ENCODE results near the gene DLGAP4. TPM values are rescaled to one million over a fixed set of nuclear protein-coding genes. Genes with fewer than 3 reads are reported as not detected.

DLGAP4 gene
- total RNA-seq, 4 donors from 2014 or later = 33.5 to 159 (median 56.6) TPM

DNA sequence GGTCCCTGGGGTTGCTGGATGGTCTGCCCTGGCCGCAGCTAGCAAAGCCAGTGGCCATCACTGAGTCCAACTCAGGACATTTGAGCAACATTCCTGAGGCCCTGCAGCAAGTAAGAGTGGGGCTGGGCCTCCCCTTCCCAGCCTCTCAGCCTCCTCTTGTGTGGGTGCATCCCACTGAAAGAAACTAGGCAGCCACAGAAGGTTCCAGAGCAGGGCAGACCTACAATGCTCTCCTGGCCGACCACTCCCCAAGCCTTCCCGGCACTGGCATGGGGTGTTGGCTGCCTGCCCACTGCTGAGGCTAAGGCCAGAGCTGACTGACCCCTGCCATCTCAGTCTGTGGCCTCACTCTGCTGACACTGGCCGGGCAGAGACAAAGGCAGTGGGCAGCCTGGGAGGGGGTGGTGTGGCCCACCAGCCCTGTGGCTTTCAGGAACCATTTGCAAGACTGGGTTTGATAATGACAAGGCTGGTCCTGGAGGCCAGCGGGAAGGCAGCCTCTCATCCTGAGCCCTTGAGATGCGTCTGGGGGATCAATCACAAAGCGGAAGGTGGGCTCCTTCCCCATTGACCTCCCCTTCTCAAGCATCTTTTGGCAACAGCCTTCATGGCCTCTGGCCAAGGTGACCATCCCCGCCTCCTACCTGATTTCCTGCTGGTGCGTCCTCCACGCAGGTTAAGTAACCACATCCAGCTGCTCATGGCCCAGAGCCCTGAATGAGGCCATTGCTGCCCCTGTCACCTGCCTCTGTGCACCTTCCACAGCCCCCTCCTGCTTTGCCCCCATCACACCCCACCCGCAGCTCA lies 9.6 kb downstream of the DLGAP4 start:
- Histone ChIP-seq H3K36me3 (no peaks in the 10 kb centered on the region), H3K9me3 (no peaks in the 10 kb centered on the region), H3K27ac (no peak overlapping the region), H3K4me3 (no peak overlapping the region), H3K27me3 (peaks cover 29% of the 10 kb centered on the region), H3K4me1 (no peaks in the 10 kb centered on the region)
- in situ Hi-C loops (cut with MboI; ENCODE audit: low pct_ligation_motif_present in 1 of 4, low pct_unique_long_range_greater_than_20kb in 1 of 4, low sequenced_read_pairs in 3 of 4) = no loop called here
- DNase-seq = no peak
- no peak for TF ChIP-seq POLR2A (IDR thresholded peaks at IDR 0.05)
- no peak for TF ChIP-seq EP300 (IDR thresholded peaks at IDR 0.05; ENCODE audit: low read depth)
- WGBS, 2 donors (ENCODE audit: low coverage in 1 of 2) = 56% methylated on average over 9 of the region's 11 CpGs; no CpG with 5 or more reads in 1 of the 2 donors
- intact Hi-C loops (cut with DNase I; ENCODE audit: low total_unique reads) = no loop called here

- DNase-seq = no peak
- Histone ChIP-seq H3K27ac (no peak overlapping the region), H3K9me3 (no peaks in the 10 kb centered on the region), H3K27me3 (peaks cover 13% of the 10 kb centered on the region), H3K36me3 (no peaks in the 10 kb centered on the region), H3K4me3 (no peak overlapping the region), H3K4me1 (no peaks in the 10 kb centered on the region)
- in situ Hi-C loops (cut with MboI; ENCODE audit: low pct_ligation_motif_present in 1 of 4, low pct_unique_long_range_greater_than_20kb in 1 of 4, low sequenced_read_pairs in 3 of 4) (no loop called here), intact Hi-C loops (cut with DNase I; ENCODE audit: low total_unique reads) (no loop called here)
- TF ChIP-seq POLR2AphosphoS5 (IDR thresholded peaks at IDR 0.05) (no peak), POLR2A (IDR thresholded peaks at IDR 0.05) (no peak), CTCF (IDR thresholded peaks at IDR 0.05) (no peak), EP300 (IDR thresholded peaks at IDR 0.05; ENCODE audit: low read depth) (no peak)
- WGBS, 2 donors (ENCODE audit: low coverage in 1 of 2) = 78% methylated on average over 3 of the region's 3 CpGs; no CpG with 5 or more reads in 1 of the 2 donors
These were observed 11.5 kb downstream of the DLGAP4 start for GRCh38 chr20:36317675-36318074.

DNA sequence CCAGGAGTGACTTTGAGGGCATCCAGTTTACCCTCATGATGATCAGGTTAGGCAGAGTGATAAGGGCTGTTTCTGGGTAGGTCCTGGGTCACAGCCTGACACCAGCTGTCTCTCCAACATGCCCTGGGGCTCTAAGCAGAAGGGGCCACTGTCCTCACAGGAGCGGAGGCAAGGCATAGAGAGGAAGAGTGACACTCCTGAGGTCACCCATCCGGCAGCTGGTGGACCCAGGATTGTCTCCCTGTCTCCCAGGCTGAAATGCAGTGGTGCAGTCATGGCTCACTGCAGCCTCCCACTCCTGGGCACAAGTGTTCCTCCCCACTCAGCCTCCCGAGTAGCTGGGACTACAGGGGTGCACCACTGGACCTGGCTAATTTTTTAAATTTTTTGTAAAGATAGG lies 12.0 kb downstream of the DLGAP4 start:
- in situ Hi-C loops (cut with MboI; ENCODE audit: low pct_ligation_motif_present in 1 of 4, low pct_unique_long_range_greater_than_20kb in 1 of 4, low sequenced_read_pairs in 3 of 4) = no loop called here
- intact Hi-C loops (cut with DNase I; ENCODE audit: low total_unique reads) = no loop called here
- H3K4me1 ChIP-seq = no peaks in the 10 kb centered on the region
- no peaks in the 10 kb centered on the region for H3K36me3 ChIP-seq
- WGBS, 2 donors (ENCODE audit: low coverage in 1 of 2) = 69% methylated on average over 3 of the region's 3 CpGs; no CpG with 5 or more reads in 1 of the 2 donors
- H3K4me3 ChIP-seq = no peak overlapping the region
- H3K9me3 ChIP-seq = no peaks in the 10 kb centered on the region
- DNase-seq = no peak
- TF ChIP-seq POLR2A (IDR thresholded peaks at IDR 0.05) (no peak), POLR2AphosphoS5 (IDR thresholded peaks at IDR 0.05) (no peak), EP300 (IDR thresholded peaks at IDR 0.05; ENCODE audit: low read depth) (no peak), CTCF (IDR thresholded peaks at IDR 0.05) (no peak)
- H3K27me3 ChIP-seq = peaks cover 8% of the 10 kb centered on the region
- H3K27ac ChIP-seq = no peak overlapping the region

DNA sequence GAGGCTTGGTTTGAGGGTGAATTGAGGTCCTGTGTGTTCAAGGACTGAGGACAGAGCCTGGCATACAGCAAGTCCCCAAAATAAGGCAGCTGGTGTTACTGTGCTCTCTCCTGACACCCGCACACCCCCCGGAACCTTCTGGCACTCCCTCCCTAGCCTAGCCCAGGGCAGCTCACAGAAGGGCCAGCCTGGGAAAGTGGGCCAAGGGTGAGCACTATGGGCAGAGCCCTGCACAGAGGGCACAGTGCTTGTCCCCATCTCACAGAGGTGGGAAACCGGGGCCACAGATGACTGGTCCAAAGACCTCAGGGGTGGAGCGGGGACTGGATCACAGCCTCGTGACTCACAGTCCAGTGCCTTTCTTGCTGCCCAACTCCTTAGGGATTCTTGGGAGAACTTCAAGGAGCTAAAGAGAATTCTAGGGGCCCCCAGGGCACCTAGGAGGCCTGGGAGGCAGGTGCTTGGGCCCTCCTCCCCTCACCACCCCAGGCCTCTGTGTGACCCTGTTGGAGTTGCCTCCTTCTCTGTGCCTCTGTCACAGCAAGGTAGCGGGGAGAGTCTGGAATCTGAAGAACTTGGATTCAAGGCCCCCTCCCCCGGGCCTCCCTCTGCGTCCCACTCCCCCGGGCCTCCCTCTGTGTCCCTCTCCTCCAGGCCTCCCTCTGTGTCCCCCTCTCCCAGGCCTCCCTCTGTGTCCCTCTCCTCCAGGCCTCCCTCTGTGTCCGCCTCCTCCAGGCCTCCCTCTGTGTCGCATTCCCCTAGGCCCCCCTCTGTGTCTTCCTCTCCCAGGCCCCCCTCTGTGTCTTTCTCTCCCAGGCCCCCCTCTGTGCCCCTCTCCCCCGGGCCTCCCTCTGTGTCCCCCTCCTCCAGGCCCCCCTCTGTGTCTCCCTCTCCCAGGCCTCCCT lies 13.5 kb downstream of the DLGAP4 start:
- 40 to 68% methylated on average over 1 to 12 of the region's 12 CpGs for WGBS, 2 donors (ENCODE audit: low coverage in 1 of 2)
- no peaks in the 10 kb centered on the region for H3K9me3 ChIP-seq
- in situ Hi-C loops (cut with MboI; ENCODE audit: low pct_ligation_motif_present in 1 of 4, low pct_unique_long_range_greater_than_20kb in 1 of 4, low sequenced_read_pairs in 3 of 4) (no loop called here), intact Hi-C loops (cut with DNase I; ENCODE audit: low total_unique reads) (no loop called here)
- no peak overlapping the region for H3K4me3 ChIP-seq
- TF ChIP-seq POLR2A (IDR thresholded peaks at IDR 0.05) = no peak
- no peak for TF ChIP-seq CTCF (IDR thresholded peaks at IDR 0.05)
- no peak for TF ChIP-seq POLR2AphosphoS5 (IDR thresholded peaks at IDR 0.05)
- H3K27ac ChIP-seq = no peak overlapping the region
- H3K36me3 ChIP-seq = no peaks in the 10 kb centered on the region
- no peak for DNase-seq
- no peaks in the 10 kb centered on the region for H3K27me3 ChIP-seq
- no peaks in the 10 kb centered on the region for H3K4me1 ChIP-seq
